Ishikawa (cell line): ENCODE data around the gene COPB1.

Experiments
- CEBPB ChIP-seq: IDR thresholded peaks from 2 replicates; pipeline ENCODE4 v1.6.1; 2012
- CREB1 ChIP-seq: IDR thresholded peaks from 2 replicates; pipeline ENCODE4 v1.6.1; 2012; ENCODE audit warnings: low read depth
- EGR1 ChIP-seq: IDR thresholded peaks from 2 replicates; pipeline ENCODE4 v1.6.1; 2012
- EP300 ChIP-seq: IDR thresholded peaks from 2 replicates; pipeline ENCODE4 v1.6.1; 2012; ENCODE audit warnings: borderline replicate concordance
- FOXM1 ChIP-seq: IDR thresholded peaks from 2 replicates; pipeline ENCODE4 v1.6.1; 2012; ENCODE audit warnings: low read depth, borderline replicate concordance
- NFIC ChIP-seq: IDR thresholded peaks from 2 replicates; pipeline ENCODE4 v1.6.1; 2012
- RAD21 ChIP-seq: IDR thresholded peaks from 2 replicates; pipeline ENCODE4 v1.6.1; 2012; ENCODE audit warnings: low read depth
- TAF1 ChIP-seq: IDR thresholded peaks from 2 replicates; pipeline ENCODE4 v1.6.1; 2012; ENCODE audit warnings: low read depth, mild to moderate bottlenecking
- TCF12 ChIP-seq: IDR thresholded peaks from 2 replicates; pipeline ENCODE4 v1.6.1; 2012; ENCODE audit warnings: low read depth
- TEAD4 ChIP-seq: IDR thresholded peaks from 2 replicates; pipeline ENCODE4 v1.6.1; 2012
- YY1 ChIP-seq: IDR thresholded peaks from 2 replicates; pipeline ENCODE4 v1.6.1; 2012; ENCODE audit warnings: low read depth
- ZBTB7A ChIP-seq: IDR thresholded peaks from 2 replicates; pipeline ENCODE4 v1.6.1; 2012; ENCODE audit warnings: low read depth
- TF ChIP-seq, protein P1 (sequence below): IDR thresholded peaks from 2 replicates; pipeline ENCODE4 v1.6.1; 2012; ENCODE audit warnings: low read depth, mild to moderate bottlenecking
- TF ChIP-seq, protein P2 (sequence below): IDR thresholded peaks from 2 replicates; pipeline ENCODE4 v1.6.1; 2012
- TF ChIP-seq, protein P3 (sequence below): IDR thresholded peaks from 2 replicates; pipeline ENCODE4 v1.6.1; 2012

The COPB1 gene, protein sequence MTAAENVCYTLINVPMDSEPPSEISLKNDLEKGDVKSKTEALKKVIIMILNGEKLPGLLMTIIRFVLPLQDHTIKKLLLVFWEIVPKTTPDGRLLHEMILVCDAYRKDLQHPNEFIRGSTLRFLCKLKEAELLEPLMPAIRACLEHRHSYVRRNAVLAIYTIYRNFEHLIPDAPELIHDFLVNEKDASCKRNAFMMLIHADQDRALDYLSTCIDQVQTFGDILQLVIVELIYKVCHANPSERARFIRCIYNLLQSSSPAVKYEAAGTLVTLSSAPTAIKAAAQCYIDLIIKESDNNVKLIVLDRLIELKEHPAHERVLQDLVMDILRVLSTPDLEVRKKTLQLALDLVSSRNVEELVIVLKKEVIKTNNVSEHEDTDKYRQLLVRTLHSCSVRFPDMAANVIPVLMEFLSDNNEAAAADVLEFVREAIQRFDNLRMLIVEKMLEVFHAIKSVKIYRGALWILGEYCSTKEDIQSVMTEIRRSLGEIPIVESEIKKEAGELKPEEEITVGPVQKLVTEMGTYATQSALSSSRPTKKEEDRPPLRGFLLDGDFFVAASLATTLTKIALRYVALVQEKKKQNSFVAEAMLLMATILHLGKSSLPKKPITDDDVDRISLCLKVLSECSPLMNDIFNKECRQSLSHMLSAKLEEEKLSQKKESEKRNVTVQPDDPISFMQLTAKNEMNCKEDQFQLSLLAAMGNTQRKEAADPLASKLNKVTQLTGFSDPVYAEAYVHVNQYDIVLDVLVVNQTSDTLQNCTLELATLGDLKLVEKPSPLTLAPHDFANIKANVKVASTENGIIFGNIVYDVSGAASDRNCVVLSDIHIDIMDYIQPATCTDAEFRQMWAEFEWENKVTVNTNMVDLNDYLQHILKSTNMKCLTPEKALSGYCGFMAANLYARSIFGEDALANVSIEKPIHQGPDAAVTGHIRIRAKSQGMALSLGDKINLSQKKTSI

DNA sequence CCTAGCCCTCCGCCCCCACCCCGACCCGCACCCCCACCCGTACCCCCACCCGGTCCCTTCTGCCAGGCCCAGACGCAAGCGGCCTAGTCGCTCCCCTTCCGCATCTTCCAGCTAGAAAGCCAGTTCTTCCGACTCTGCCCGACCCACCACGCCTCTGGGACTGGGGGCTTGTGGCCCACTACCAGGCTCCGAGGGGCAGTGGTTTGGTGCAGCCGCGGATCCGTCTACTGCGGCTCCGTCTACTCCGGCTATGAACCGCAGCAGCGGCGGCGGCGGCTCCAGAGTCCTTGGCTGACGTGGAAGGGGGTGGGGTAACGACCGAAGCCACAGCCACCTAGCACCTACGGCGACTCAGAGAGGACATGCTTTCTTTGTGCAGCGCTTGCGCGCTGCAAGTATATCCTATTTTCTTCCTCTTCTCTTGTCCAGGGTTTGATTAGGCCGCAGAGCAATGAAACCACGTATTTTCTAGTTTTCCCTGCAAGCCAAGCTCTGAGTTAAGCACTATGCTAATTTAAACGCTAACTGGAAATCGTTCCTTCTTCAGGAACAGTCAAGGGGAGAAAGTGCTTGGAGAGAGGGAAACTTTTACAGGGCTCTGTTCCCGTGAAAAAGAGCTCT lies at the start of gene COPB1:
Gene COPB1, minus strand, starts transcription at position 252 of the 621 bp plus-strand sequence. CDS start 883 bp downstream, outside the sequence.
- TF ChIP-seq, protein P1, sequence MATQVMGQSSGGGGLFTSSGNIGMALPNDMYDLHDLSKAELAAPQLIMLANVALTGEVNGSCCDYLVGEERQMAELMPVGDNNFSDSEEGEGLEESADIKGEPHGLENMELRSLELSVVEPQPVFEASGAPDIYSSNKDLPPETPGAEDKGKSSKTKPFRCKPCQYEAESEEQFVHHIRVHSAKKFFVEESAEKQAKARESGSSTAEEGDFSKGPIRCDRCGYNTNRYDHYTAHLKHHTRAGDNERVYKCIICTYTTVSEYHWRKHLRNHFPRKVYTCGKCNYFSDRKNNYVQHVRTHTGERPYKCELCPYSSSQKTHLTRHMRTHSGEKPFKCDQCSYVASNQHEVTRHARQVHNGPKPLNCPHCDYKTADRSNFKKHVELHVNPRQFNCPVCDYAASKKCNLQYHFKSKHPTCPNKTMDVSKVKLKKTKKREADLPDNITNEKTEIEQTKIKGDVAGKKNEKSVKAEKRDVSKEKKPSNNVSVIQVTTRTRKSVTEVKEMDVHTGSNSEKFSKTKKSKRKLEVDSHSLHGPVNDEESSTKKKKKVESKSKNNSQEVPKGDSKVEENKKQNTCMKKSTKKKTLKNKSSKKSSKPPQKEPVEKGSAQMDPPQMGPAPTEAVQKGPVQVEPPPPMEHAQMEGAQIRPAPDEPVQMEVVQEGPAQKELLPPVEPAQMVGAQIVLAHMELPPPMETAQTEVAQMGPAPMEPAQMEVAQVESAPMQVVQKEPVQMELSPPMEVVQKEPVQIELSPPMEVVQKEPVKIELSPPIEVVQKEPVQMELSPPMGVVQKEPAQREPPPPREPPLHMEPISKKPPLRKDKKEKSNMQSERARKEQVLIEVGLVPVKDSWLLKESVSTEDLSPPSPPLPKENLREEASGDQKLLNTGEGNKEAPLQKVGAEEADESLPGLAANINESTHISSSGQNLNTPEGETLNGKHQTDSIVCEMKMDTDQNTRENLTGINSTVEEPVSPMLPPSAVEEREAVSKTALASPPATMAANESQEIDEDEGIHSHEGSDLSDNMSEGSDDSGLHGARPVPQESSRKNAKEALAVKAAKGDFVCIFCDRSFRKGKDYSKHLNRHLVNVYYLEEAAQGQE: no peak
- no peak for TF ChIP-seq RAD21
- TF ChIP-seq, protein P2, sequence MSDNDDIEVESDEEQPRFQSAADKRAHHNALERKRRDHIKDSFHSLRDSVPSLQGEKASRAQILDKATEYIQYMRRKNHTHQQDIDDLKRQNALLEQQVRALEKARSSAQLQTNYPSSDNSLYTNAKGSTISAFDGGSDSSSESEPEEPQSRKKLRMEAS: peak; percentile 51; the same call in 1 of the 2 replicates
- no peak; the same call in 1 of the 2 replicates for TF ChIP-seq YY1
- no peak for TF ChIP-seq FOXM1
- no peak for TF ChIP-seq EGR1
- no peak for TF ChIP-seq EP300
- TF ChIP-seq TAF1: peak; percentile 82
- TF ChIP-seq TCF12: peak; percentile 44
- TF ChIP-seq ZBTB7A: peak; percentile 51; the same call in 1 of the 2 replicates
- TF ChIP-seq, protein P3, sequence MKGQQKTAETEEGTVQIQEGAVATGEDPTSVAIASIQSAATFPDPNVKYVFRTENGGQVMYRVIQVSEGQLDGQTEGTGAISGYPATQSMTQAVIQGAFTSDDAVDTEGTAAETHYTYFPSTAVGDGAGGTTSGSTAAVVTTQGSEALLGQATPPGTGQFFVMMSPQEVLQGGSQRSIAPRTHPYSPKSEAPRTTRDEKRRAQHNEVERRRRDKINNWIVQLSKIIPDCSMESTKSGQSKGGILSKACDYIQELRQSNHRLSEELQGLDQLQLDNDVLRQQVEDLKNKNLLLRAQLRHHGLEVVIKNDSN: no peak
- TF ChIP-seq CREB1: peak; percentile 48; the same call in 1 of the 2 replicates
- no peak for TF ChIP-seq CEBPB
- TF ChIP-seq TEAD4: 0 out of 2 replicates have a peak, but pooled peaks have one; percentile 3
- TF ChIP-seq NFIC: no peak

DNA sequence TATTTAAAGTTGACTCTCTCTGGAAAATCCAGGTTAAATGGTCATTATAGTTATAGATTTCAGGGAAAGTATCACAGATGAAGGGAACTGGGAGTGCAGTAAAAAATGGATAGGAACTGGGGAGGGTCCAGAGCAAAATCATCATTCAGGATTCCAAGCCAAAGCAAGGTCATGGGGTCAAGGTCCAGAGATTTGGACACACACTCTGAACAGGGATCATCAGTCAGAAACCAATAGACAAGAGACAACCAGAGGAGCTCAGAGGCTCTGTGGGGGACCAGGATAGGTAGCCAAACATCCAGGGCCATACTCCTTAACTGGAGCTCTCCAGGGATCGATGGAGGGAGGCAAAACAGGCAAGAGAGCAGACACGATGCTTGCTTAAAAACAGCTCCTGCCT lies 47.8 kb upstream of the COPB1 start:
- TF ChIP-seq, protein P1: no peak
- TF ChIP-seq EP300 (no peak), CREB1 (no peak), TEAD4 (no peak), FOXM1 (no peak), RAD21 (no peak), ZBTB7A (no peak), EGR1 (no peak)

DNA sequence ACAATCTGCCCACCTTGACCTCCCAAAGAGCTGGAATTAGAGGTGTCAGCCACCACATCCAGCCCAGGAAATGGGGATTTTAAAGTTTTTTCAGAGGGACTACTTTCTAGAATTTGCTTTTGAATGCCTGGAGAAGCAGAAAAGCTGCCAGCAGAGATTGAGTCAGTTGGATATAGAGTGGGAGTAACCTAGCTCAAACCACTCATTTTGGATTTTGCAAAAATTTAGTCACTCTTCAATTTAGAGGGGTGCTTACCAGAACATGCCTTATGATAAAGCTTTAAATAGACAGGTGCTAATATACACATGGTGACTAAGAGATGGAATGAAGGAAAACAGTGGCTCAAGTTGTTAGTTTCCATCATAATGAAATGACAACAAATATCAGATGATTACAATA lies 47.1 kb upstream of the COPB1 start:
- no peak for TF ChIP-seq FOXM1
- TF ChIP-seq YY1: no peak
- TF ChIP-seq NFIC: no peak
- TF ChIP-seq ZBTB7A: no peak
- TF ChIP-seq EP300: no peak
- TF ChIP-seq, protein P1: no peak
- TF ChIP-seq TEAD4: no peak
- no peak for TF ChIP-seq RAD21
- no peak for TF ChIP-seq TAF1
- TF ChIP-seq, protein P3: no peak
- TF ChIP-seq, protein P2: no peak
- no peak for TF ChIP-seq CREB1
- no peak for TF ChIP-seq CEBPB
- no peak for TF ChIP-seq EGR1
- TF ChIP-seq TCF12: no peak
